CD14-positive monocyte (primary cell): ENCODE measurements around the gene FRMD4A. TPM values are rescaled to one million over a fixed set of nuclear protein-coding genes. Genes with fewer than 3 reads are reported as not detected.

ENCODE experiments used
- DNase-seq, 3 donors: peaks; one replicate each; pipeline ENCODE4 v3.0.0-alpha.2; 2011 to 2022
- H2AFZ ChIP-seq: 2 replicates; pipeline ENCODE4 v1.6.0; 2012; ENCODE audit warnings: mild to moderate bottlenecking, low read depth, low read length, inconsistent platforms; ENCODE audit not compliant: insufficient read depth, poor library complexity, severe bottlenecking
- H3K27ac ChIP-seq, 2 donors: 1 replicate in 1 of 2; 2 replicates in 1 of 2; pipeline ENCODE4 v1.5.1; 2012 to 2013; ENCODE audit warnings: low read length in 2 of 2, control low read depth in 1 of 2, inconsistent platforms in 1 of 2, low read depth in 1 of 2, mild to moderate bottlenecking in 1 of 2
- H3K27me3 ChIP-seq, 2 donors: one replicate each; pipeline versions ENCODE4 v1.6.0 to v1.6.1; 2011 to 2013; ENCODE audit warnings: low read length in 2 of 2; ENCODE audit not compliant: control insufficient read depth in 2 of 2, insufficient read depth in 2 of 2
- H3K36me3 ChIP-seq, 2 donors: replicated peaks in 1 of 2; 1 replicate in 1 of 2; 2 replicates in 1 of 2; pipeline versions ENCODE4 v1.5.1 to v1.6.1; 2012 to 2013; ENCODE audit warnings: low read length in 2 of 2, control low read depth in 1 of 2, inconsistent platforms in 1 of 2, mild to moderate bottlenecking in 1 of 2; ENCODE audit not compliant: insufficient read depth in 2 of 2, control insufficient read depth in 1 of 2
- H3K4me1 ChIP-seq, 2 donors: 1 replicate in 1 of 2; 2 replicates in 1 of 2; pipeline versions ENCODE4 v1.5.1 to v1.6.1; 2012 to 2013; ENCODE audit warnings: low read length in 2 of 2, control low read depth in 1 of 2, inconsistent platforms in 1 of 2, mild to moderate bottlenecking in 1 of 2, moderate library complexity in 1 of 2; ENCODE audit not compliant: insufficient read depth in 2 of 2, control insufficient read depth in 1 of 2
- H3K4me2 ChIP-seq: replicated peaks from 2 replicates; pipeline ENCODE3; 2012; ENCODE audit warnings: low read length, moderate library complexity, mild to moderate bottlenecking; ENCODE audit not compliant: poor library complexity, severe bottlenecking; ENCODE audit errors: extremely low read depth
- H3K4me3 ChIP-seq, 3 experiments: fragments of 200-600 bp in 1 of 3; sonication (generic) in 1 of 3; replicated peaks in 1 of 3; 1 replicate in 2 of 3; 2 replicates in 1 of 3; pipeline ENCODE4 v1.5.1; 2011 to 2013; ENCODE audit warnings: low read length in 3 of 3, mild to moderate bottlenecking in 3 of 3, control low read depth in 2 of 3, low read depth in 2 of 3, inconsistent platforms in 1 of 3, moderate library complexity in 1 of 3
- H3K79me2 ChIP-seq: 2 replicates; pipeline ENCODE4 v1.6.0; 2012; ENCODE audit warnings: mild to moderate bottlenecking, control low read depth, inconsistent platforms, low read length, moderate library complexity; ENCODE audit not compliant: insufficient read depth
- H3K9ac ChIP-seq: 2 replicates; pipeline ENCODE4 v1.6.0; 2017; ENCODE audit warnings: low read length, mild to moderate bottlenecking; ENCODE audit not compliant: insufficient read depth, poor library complexity, severe bottlenecking
- H3K9me3 ChIP-seq, 2 donors: replicated peaks in 1 of 2; 1 replicate in 1 of 2; 2 replicates in 1 of 2; pipeline versions ENCODE4 v1.5.1 to v1.6.1; 2012 to 2013; ENCODE audit warnings: low read length in 2 of 2, control low read depth in 1 of 2; ENCODE audit not compliant: control insufficient read depth in 1 of 2, insufficient read depth in 1 of 2
- H4K20me1 ChIP-seq: 2 replicates; pipeline ENCODE4 v1.6.0; 2012; ENCODE audit warnings: mild to moderate bottlenecking, low read length, control low read depth, moderate library complexity; ENCODE audit not compliant: insufficient read depth
- H3K27ac Mint-ChIP-seq, 7 donors: one replicate each; pipeline ENCODE4 v1.8.0; 2020; ENCODE audit warnings: mild to moderate bottlenecking in 7 of 7, mixed read lengths in 7 of 7, moderate library complexity in 6 of 7, inconsistent platforms in 2 of 7
- H3K27me3 Mint-ChIP-seq, 3 donors: one replicate each; pipeline ENCODE4 v1.8.0; 2021 to 2022; ENCODE audit warnings: low read depth in 3 of 3, mild to moderate bottlenecking in 3 of 3, mixed read lengths in 3 of 3, moderate library complexity in 3 of 3, inconsistent platforms in 1 of 3
- H3K36me3 Mint-ChIP-seq, 2 donors: one replicate each; pipeline ENCODE4 v1.8.0; 2020; ENCODE audit warnings: mixed read lengths in 2 of 2, inconsistent platforms in 1 of 2, mild to moderate bottlenecking in 1 of 2
- H3K4me1 Mint-ChIP-seq: one replicate; pipeline ENCODE4 v1.8.0; 2020; ENCODE audit warnings: mild to moderate bottlenecking, mixed read lengths
- H3K4me3 Mint-ChIP-seq, 2 donors: one replicate each; pipeline ENCODE4 v1.8.0; 2020; ENCODE audit warnings: mild to moderate bottlenecking in 2 of 2, mixed read lengths in 2 of 2, moderate library complexity in 1 of 2
- H3K9me3 Mint-ChIP-seq, 7 donors: one replicate each; pipeline ENCODE4 v1.8.0; 2020 to 2022; ENCODE audit warnings: mixed read lengths in 7 of 7, mild to moderate bottlenecking in 6 of 7, moderate library complexity in 6 of 7, inconsistent platforms in 2 of 7
- CTCF ChIP-seq: fragments of 200-600 bp; IDR thresholded peaks from one replicate; pipeline ENCODE4 v1.8.0; 2022; ENCODE audit warnings: antibody characterized with exemption, mild to moderate bottlenecking
- WGBS: methylation state at CpG from one replicate; pipeline ENCODE4 v1.1.5; 2013; ENCODE audit warnings: missing lambda C conversion rate; ENCODE audit not compliant: insufficient coverage; 5-methylcytosine and 5-hydroxymethylcytosine counted together
- intact Hi-C, 2 donors: fragments of 100-400 bp; cut with micrococcal nuclease; formaldehyde crosslinking; loops; one replicate each; pipeline versions ENCODE4 v1.15.0 to v1.15.1; 2023
- polyA plus RNA-seq, 3 donors: library from polyadenylated mRNA; depleted of rRNA in 1 of 3; unstranded in 2 of 3; stranded (reverse) in 1 of 3; fragments of 300-500 nt in 2 of 3; fragments of >200 nt in 1 of 3; fragmentation: Illumina TruSeq in 2 of 3; gene quantifications; 1 replicate in 2 of 3; 2 replicates in 1 of 3; pipeline ENCODE4 v1.2.3, GENCODE V29; 2012 to 2021

FRMD4A gene
- polyA plus RNA-seq, 3 donors: 0.12 TPM; not detected in 2

- Histone ChIP-seq H3K36me3 (no peaks in the 10 kb centered on the region), H3K9me3 (no peaks in the 10 kb centered on the region), H3K79me2 (no peaks in the 10 kb centered on the region), H3K4me2 (no peak overlapping the region), H3K4me1 (peaks cover 0 to 10% of the 10 kb centered on the region in 2 donors), H3K9ac (no peak overlapping the region), H3K27me3 (peaks cover 14 to 22% of the 10 kb centered on the region in 2 donors), H4K20me1 (no peaks in the 10 kb centered on the region), H3K27ac (no peak overlapping the region), H2AFZ (no peak overlapping the region), H3K4me3 (no peak overlapping the region)
- intact Hi-C loops: no loop called here
- DNase-seq: peak in 1 of 3 donors; percentile 23
- Mint-ChIP-seq H3K36me3 (no peaks in the 10 kb centered on the region), H3K9me3 (no peaks in the 10 kb centered on the region), H3K4me3 (no peak overlapping the region), H3K4me1 (peaks cover 22% of the 10 kb centered on the region), H3K27me3 (peaks cover 14 to 43% (median 21%) of the 10 kb centered on the region in 3 donors), H3K27ac (peak overlapping the region in 1 of 7 donors; percentile 0)
- no peak for TF ChIP-seq CTCF
- WGBS: 75% methylated on average over 4 of the region's 6 CpGs
Measured at GRCh38 chr10:13924040-13924725, 406.5 kb downstream of the FRMD4A start.

GRCh38 chr10:13922586-13922985 is 408.1 kb downstream of the FRMD4A start:
- Mint-ChIP-seq H3K27me3 (peaks cover 17 to 40% (median 19%) of the 10 kb centered on the region in 3 donors), H3K4me3 (no peak overlapping the region), H3K9me3 (no peaks in the 10 kb centered on the region), H3K36me3 (no peaks in the 10 kb centered on the region), H3K27ac (no peak overlapping the region), H3K4me1 (peaks cover 26% of the 10 kb centered on the region)
- Histone ChIP-seq H3K79me2 (no peaks in the 10 kb centered on the region), H4K20me1 (no peaks in the 10 kb centered on the region), H3K4me2 (no peak overlapping the region), H3K9ac (no peak overlapping the region), H3K4me1 (peaks cover 0 to 10% of the 10 kb centered on the region in 2 donors), H3K27ac (no peak overlapping the region), H3K27me3 (peaks cover 14 to 22% of the 10 kb centered on the region in 2 donors), H3K4me3 (no peak overlapping the region), H3K9me3 (no peaks in the 10 kb centered on the region), H3K36me3 (no peaks in the 10 kb centered on the region), H2AFZ (no peak overlapping the region)
- WGBS: no CpG with 5 or more reads among the region's 1 CpG
- no peak for TF ChIP-seq CTCF
- DNase-seq: no peak
- intact Hi-C loops: no loop called here
